AG20443 (cell line): ENCODE measurements around the gene TGM1.

ENCODE experiments used
- DNase-seq: peaks from one replicate; pipeline ENCODE4 v3.0.0; 2012; ENCODE audit warnings: low spot score, mixed read lengths

Gene TGM1

GRCh38 chr14:24262821-24263733, at the start of gene TGM1:
Gene TGM1 (minus strand): TSS chr14:24263177. CDS start chr14:24262352, 825 bp downstream.
- no peak for DNase-seq

- DNase-seq, result peak; percentile 31
Measured at GRCh38 chr14:24311837-24312615, 49.0 kb upstream of the TGM1 start.

GRCh38 chr14:24310646-24311604, 47.9 kb upstream of the TGM1 start, which contains the start of gene LTB4R:
Gene LTB4R (plus strand): TSS chr14:24311502. CDS start chr14:24315652, 4,150 bp downstream.
- peak; percentile 93 for DNase-seq

GRCh38 chr14:24310265-24310645, 47.3 kb upstream of the TGM1 start:
- no peak for DNase-seq

- no peak for DNase-seq
Measured at GRCh38 chr14:24309538-24310264, 46.7 kb upstream of the TGM1 start, which contains the start of gene LTB4R2. Gene LTB4R2 (plus strand): TSS chr14:24310140. CDS start chr14:24310665, 525 bp downstream.

- no peak for DNase-seq
Measured at GRCh38 chr14:24308342-24309124, 45.6 kb upstream of the TGM1 start.

- DNase-seq, result peak; percentile 82
Measured at GRCh38 chr14:24307575-24308341, 44.8 kb upstream of the TGM1 start, which contains the start of gene CIDEB. Gene CIDEB (minus strand): TSS chr14:24307977. CDS start chr14:24307858, 119 bp downstream.

GRCh38 chr14:24307156-24307574, 44.2 kb upstream of the TGM1 start:
- DNase-seq, result no peak

- DNase-seq, result no peak
Measured at GRCh38 chr14:24304019-24304387, 41.0 kb upstream of the TGM1 start.

- DNase-seq, result no peak
Measured at GRCh38 chr14:24300326-24300980, 37.5 kb upstream of the TGM1 start.

- peak; percentile 97 for DNase-seq
Measured at GRCh38 chr14:24299255-24300191, 36.5 kb upstream of the TGM1 start, which contains the start of the genes DHRS1 and NOP9. Gene DHRS1 (minus strand): TSS chr14:24299780. CDS start chr14:24299106, 674 bp downstream. Gene NOP9 (plus strand): TSS chr14:24299850. CDS start chr14:24299955, 105 bp downstream.

GRCh38 chr14:24298892-24299254, 35.9 kb upstream of the TGM1 start:
- DNase-seq, result peak; percentile 79

GRCh38 chr14:24297190-24297964, 34.4 kb upstream of the TGM1 start:
- DNase-seq, result no peak

- peak; percentile 90 for DNase-seq
Measured at GRCh38 chr14:24296341-24297157, 33.6 kb upstream of the TGM1 start.

GRCh38 chr14:24293525-24293924, 30.5 kb upstream of the TGM1 start:
- no peak for DNase-seq
